ENCODE measurements around the gene PLK3.

PLK3 gene

DNA sequence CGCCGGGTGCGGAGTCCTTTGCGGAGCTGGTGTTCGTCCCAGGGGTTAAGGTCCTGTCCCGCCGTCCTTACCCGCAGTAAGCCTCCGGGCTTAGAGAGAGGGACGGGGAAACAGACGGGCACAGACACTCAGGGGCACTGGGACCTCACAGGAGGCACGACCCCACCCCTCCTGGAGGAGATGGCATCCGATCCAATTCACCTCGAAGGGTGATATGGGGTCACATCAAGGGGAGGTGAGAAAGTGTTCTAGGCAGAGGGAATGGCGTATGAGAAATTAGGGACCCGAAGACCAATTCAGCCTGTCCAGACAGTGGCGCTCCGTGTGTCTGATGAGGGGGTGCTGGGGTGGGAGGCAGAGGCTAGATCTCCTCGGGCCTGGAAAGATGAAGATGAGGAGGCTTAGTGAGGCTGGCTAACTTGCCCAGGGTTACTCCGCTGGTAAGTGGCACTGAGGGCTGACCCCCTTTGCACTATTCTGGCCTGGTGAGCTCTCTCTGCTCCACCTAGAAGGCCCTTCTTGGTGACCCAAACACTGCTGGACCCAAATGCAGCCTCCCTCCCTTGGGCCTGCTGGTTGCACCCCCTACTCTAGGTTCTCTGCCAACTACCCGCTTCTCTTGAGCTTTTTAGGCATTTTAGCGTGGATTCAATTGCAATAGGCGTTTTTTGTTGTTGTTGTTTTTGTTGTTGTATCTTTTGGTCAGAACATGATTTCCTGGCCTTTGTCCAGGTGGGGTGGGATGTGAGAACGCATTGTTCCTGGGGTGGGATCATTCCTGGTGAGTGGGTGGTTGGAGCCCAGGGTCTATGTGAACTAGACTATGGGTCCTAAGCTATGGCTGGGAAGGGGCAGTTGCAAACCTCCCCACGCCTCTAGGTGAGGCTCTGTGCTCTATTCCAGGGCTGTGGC lies 20.4 kb downstream of the PLK3 start:
- peak overlapping the region; percentile 3 to 62; a peak in 3 of 4 replicates for H3K4me3 ChIP-seq (ENCODE audit: low read depth in 1 of 2, low read length in 2 of 2)
- no peaks in the 10 kb centered on the region for H3K36me3 ChIP-seq (ENCODE audit: insufficient read depth, low read length)
- H4K20me1 ChIP-seq (ENCODE audit: insufficient read depth, low read length), result no peaks in the 10 kb centered on the region

DNA sequence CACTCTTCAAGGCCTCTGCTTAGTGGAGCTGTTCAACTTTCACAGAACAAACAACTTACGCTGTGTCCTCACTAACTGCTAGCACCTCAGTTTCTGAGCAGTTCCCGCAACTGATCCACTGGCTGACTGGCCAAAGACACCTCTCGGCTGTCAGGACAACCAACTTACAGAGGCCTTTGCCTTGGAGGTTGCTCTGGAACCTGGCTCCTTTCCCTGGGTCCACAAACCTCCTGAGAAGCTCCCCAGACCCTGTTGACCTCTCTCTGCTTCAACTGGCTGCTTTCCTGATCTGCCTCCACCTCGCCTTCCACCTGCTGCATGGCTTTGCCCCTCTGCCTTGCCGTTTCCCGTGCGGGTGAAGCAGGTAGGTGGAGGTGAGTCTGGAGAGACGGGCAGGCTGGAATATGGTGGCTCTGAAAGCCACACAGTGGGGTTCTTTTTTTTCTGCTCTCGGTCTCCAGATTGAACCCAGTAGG lies 21.1 kb downstream of the PLK3 start:
- H4K20me1 ChIP-seq (ENCODE audit: insufficient read depth, low read length), result no peaks in the 10 kb centered on the region
- ATAC-seq (ENCODE audit: insufficient read depth, low read depth) (no peak), DNase-seq (no peak)
- H3K4me1 ChIP-seq (ENCODE audit: insufficient read depth, low read length), result peaks cover 37% of the 10 kb centered on the region
- H3K27me3 ChIP-seq (ENCODE audit: insufficient read depth, low read length, poor library complexity), result no peaks in the 10 kb centered on the region
- H3K27ac ChIP-seq (ENCODE audit: low read length), result no peak overlapping the region
- TF ChIP-seq, protein P1, sequence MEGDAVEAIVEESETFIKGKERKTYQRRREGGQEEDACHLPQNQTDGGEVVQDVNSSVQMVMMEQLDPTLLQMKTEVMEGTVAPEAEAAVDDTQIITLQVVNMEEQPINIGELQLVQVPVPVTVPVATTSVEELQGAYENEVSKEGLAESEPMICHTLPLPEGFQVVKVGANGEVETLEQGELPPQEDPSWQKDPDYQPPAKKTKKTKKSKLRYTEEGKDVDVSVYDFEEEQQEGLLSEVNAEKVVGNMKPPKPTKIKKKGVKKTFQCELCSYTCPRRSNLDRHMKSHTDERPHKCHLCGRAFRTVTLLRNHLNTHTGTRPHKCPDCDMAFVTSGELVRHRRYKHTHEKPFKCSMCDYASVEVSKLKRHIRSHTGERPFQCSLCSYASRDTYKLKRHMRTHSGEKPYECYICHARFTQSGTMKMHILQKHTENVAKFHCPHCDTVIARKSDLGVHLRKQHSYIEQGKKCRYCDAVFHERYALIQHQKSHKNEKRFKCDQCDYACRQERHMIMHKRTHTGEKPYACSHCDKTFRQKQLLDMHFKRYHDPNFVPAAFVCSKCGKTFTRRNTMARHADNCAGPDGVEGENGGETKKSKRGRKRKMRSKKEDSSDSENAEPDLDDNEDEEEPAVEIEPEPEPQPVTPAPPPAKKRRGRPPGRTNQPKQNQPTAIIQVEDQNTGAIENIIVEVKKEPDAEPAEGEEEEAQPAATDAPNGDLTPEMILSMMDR (IDR thresholded peaks at IDR 0.05; ENCODE audit: borderline replicate concordance, extremely low read depth, low read length, poor library complexity, severe bottlenecking), result no peak
- no peak for TF ChIP-seq EZH2 (IDR thresholded peaks at IDR 0.05; ENCODE audit: borderline replicate concordance, low read depth, low read length, severe bottlenecking)
- H3K4me2 ChIP-seq (ENCODE audit: insufficient read depth, low read length), result no peak overlapping the region
- H3K79me2 ChIP-seq (ENCODE audit: insufficient read depth, low read length), result no peaks in the 10 kb centered on the region
- no peak overlapping the region for H3K4me3 ChIP-seq (ENCODE audit: low read depth in 1 of 2, low read length in 2 of 2)
- no peaks in the 10 kb centered on the region for H3K36me3 ChIP-seq (ENCODE audit: insufficient read depth, low read length)
- no peak overlapping the region for H3K9ac ChIP-seq (ENCODE audit: low read depth, low read length)
- H2AFZ ChIP-seq (ENCODE audit: low read depth, low read length), result no peak overlapping the region
- H3K9me3 ChIP-seq (ENCODE audit: insufficient read depth, low read length, severe bottlenecking), result no peaks in the 10 kb centered on the region

More for the DNA sequence above, 20.4 kb downstream of the PLK3 start:
- Histone ChIP-seq H3K4me2 (ENCODE audit: insufficient read depth, low read length) (peak overlapping the region; percentile 64), H3K27me3 (ENCODE audit: insufficient read depth, low read length, poor library complexity) (no peaks in the 10 kb centered on the region), H3K9me3 (ENCODE audit: insufficient read depth, low read length, severe bottlenecking) (no peaks in the 10 kb centered on the region), H3K9ac (ENCODE audit: low read depth, low read length) (peak overlapping the region; percentile 71), H2AFZ (ENCODE audit: low read depth, low read length) (peak overlapping the region; percentile 87), H3K4me1 (ENCODE audit: insufficient read depth, low read length) (peaks cover 37% of the 10 kb centered on the region), H3K79me2 (ENCODE audit: insufficient read depth, low read length) (no peaks in the 10 kb centered on the region), H3K27ac (ENCODE audit: low read length) (peak overlapping the region; percentile 95)
- ATAC-seq (ENCODE audit: insufficient read depth, low read depth) (peak; percentile 24), DNase-seq (no peak)
- TF ChIP-seq EZH2 (IDR thresholded peaks at IDR 0.05; ENCODE audit: borderline replicate concordance, low read depth, low read length, severe bottlenecking), result no peak
- TF ChIP-seq, protein P1 (IDR thresholded peaks at IDR 0.05; ENCODE audit: borderline replicate concordance, extremely low read depth, low read length, poor library complexity, severe bottlenecking), result no peak

DNA sequence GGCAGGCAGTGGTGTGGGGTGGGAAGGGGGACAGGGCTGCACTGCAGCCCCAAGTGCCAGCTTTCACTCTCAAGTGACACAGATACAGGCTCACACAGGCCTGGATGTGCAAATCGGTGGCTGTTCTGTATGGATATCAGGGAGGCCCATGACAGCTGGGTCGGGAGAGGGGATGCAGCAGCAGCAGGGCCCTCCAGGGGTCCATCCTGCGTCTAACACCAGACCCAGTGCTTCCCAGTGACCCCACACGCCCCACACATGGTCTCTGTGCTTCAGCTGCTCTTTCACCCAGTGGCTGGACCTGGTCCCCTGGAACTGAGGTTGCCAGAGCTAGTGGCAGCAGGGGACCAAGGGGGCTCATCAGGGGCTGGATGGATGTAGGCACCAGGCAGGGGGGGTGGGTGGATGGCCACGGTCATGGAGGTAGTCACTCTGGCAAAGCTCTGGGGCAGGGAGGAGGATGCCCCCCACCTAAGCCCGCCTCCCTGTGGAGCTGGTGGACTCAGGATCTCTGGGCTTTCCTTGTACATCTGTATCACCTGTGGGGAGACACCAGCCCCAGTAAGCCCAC lies 22.0 kb downstream of the PLK3 start:
- ATAC-seq (ENCODE audit: insufficient read depth, low read depth) (no peak), DNase-seq (no peak)
- Histone ChIP-seq H3K4me3 (ENCODE audit: low read depth in 1 of 2, low read length in 2 of 2) (no peak overlapping the region), H3K9me3 (ENCODE audit: insufficient read depth, low read length, severe bottlenecking) (no peaks in the 10 kb centered on the region), H3K4me1 (ENCODE audit: insufficient read depth, low read length) (peaks cover 37% of the 10 kb centered on the region), H3K4me2 (ENCODE audit: insufficient read depth, low read length) (no peak overlapping the region), H2AFZ (ENCODE audit: low read depth, low read length) (no peak overlapping the region), H3K79me2 (ENCODE audit: insufficient read depth, low read length) (no peaks in the 10 kb centered on the region), H3K9ac (ENCODE audit: low read depth, low read length) (no peak overlapping the region), H3K27ac (ENCODE audit: low read length) (no peak overlapping the region), H3K27me3 (ENCODE audit: insufficient read depth, low read length, poor library complexity) (no peaks in the 10 kb centered on the region), H4K20me1 (ENCODE audit: insufficient read depth, low read length) (no peaks in the 10 kb centered on the region), H3K36me3 (ENCODE audit: insufficient read depth, low read length) (no peaks in the 10 kb centered on the region)
- TF ChIP-seq, protein P1 (IDR thresholded peaks at IDR 0.05; ENCODE audit: borderline replicate concordance, extremely low read depth, low read length, poor library complexity, severe bottlenecking), result no peak
- no peak for TF ChIP-seq EZH2 (IDR thresholded peaks at IDR 0.05; ENCODE audit: borderline replicate concordance, low read depth, low read length, severe bottlenecking)
